ENCODE results near the gene GATAD2B.

GATAD2B gene

DNA sequence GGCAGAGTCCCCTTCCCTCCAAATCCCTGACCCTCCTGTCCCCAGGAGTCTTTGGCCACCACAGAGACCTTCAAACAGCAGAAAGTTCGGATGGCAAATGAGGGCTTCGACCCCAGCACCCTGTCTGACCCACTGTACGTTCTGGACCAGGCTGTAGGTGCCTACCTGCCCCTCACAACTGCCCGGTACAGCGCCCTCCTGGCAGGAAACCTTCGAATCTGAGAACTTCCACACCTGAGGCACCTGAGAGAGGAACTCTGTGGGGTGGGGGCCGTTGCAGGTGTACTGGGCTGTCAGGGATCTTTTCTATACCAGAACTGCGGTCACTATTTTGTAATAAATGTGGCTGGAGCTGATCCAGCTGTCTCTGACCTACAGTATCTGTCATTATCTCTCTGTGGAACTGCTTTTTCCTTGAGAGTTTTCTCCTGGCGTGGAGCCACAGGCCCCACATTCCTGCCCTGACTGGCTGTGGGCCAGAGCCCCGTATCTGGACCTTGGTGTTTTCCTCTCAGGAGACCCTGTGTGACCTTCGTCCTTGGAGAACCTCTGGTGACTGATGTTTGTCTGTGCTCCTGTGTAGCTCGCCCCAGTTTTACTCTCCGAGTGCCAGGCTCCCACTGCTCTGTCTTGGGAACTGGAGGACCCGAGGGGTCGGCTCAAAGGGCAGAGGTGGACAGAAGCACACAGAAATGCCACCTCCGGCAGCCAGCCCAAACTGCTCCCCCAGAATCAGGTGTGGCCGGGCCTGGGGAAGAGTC is 142.8 kb downstream of the GATAD2B start:
- DNase-seq, result no peak
- no peak overlapping the region for H2BK120ac ChIP-seq (ENCODE audit: low read depth, low read length)
- H3K9ac ChIP-seq (ENCODE audit: low read length), result no peak overlapping the region
- no peak overlapping the region for H3K4me2 ChIP-seq (ENCODE audit: low read length)
- no peak overlapping the region for H2AK5ac ChIP-seq (ENCODE audit: low read length)
- no peak overlapping the region for H4K5ac ChIP-seq (ENCODE audit: low read length)
- no peak overlapping the region for H2BK5ac ChIP-seq (ENCODE audit: low read length)
- no peak overlapping the region for H2BK15ac ChIP-seq (replicated peaks; ENCODE audit: low read depth)
- no peak overlapping the region for H4K8ac ChIP-seq (ENCODE audit: low read depth, low read length)
- no peaks in the 10 kb centered on the region for H3K79me2 ChIP-seq (ENCODE audit: control insufficient read depth, insufficient read depth, low read length)
- H3K4ac ChIP-seq (ENCODE audit: low read depth, low read length), result no peak overlapping the region
- no peak overlapping the region for H3K18ac ChIP-seq (ENCODE audit: low read length)
- no peak overlapping the region for H3K23ac ChIP-seq (ENCODE audit: low read length)
- H3K36me3 ChIP-seq (ENCODE audit: control insufficient read depth, insufficient read depth, low read length), result no peaks in the 10 kb centered on the region
- no CpG with 5 or more reads among the region's 17 CpGs for WGBS (ENCODE audit: extremely low coverage, insufficient coverage, low lambda C conversion rate)
- H3K4me3 ChIP-seq (ENCODE audit: low read length), result no peak overlapping the region
- no peaks in the 10 kb centered on the region for H3K27me3 ChIP-seq (ENCODE audit: insufficient read depth, low read length, poor library complexity)
- H3K27ac ChIP-seq (ENCODE audit: low read depth, low read length), result no peak overlapping the region
- H3K79me1 ChIP-seq (ENCODE audit: low read length), result peaks cover 9% of the 10 kb centered on the region
- H3K4me1 ChIP-seq (ENCODE audit: control insufficient read depth, low read depth, low read length), result peaks cover 6% of the 10 kb centered on the region
- H3K56ac ChIP-seq (ENCODE audit: low read length), result no peak overlapping the region

DNA sequence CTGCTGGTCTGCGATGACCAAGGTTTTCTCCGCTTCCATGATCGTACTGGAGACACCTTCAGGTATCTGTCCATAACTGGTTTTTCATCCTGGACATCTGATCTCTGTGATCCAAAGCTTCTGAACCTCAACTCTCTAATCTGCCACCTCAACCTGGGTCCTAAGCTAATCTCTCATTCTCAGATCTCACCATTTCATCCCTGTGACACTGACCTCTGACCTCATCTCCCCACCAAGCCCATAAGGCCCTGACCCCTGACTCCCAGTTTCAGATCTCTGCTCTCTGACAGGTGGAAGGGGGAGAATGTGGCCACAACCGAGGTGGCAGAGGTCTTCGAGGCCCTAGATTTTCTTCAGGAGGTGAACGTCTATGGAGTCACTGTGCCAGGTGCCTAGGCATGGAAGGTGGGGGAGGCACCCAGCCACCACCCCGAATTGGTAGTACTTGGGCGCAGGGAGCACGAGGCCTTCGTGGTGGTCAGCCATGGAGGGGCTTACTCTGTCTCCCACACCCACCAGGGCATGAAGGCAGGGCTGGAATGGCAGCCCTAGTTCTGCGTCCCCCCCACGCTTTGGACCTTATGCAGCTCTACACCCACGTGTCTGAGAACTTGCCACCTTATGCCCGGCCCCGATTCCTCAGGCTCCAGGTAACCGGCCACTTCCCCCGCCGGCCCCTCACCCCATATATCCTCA is 143.8 kb downstream of the GATAD2B start:
- Histone ChIP-seq H2BK120ac (ENCODE audit: low read depth, low read length) (no peak overlapping the region), H3K4me3 (ENCODE audit: low read length) (no peak overlapping the region), H3K56ac (ENCODE audit: low read length) (no peak overlapping the region), H2AK5ac (ENCODE audit: low read length) (no peak overlapping the region), H3K79me1 (ENCODE audit: low read length) (peaks cover 9% of the 10 kb centered on the region), H4K5ac (ENCODE audit: low read length) (no peak overlapping the region), H3K4ac (ENCODE audit: low read depth, low read length) (no peak overlapping the region), H3K27me3 (ENCODE audit: insufficient read depth, low read length, poor library complexity) (no peaks in the 10 kb centered on the region), H3K23ac (ENCODE audit: low read length) (no peak overlapping the region), H3K36me3 (ENCODE audit: control insufficient read depth, insufficient read depth, low read length) (no peaks in the 10 kb centered on the region), H2BK15ac (replicated peaks; ENCODE audit: low read depth) (no peak overlapping the region), H2BK5ac (ENCODE audit: low read length) (no peak overlapping the region), H3K18ac (ENCODE audit: low read length) (no peak overlapping the region), H3K27ac (ENCODE audit: low read depth, low read length) (no peak overlapping the region), H4K8ac (ENCODE audit: low read depth, low read length) (no peak overlapping the region), H3K79me2 (ENCODE audit: control insufficient read depth, insufficient read depth, low read length) (no peaks in the 10 kb centered on the region), H3K4me2 (ENCODE audit: low read length) (no peak overlapping the region), H3K4me1 (ENCODE audit: control insufficient read depth, low read depth, low read length) (peaks cover 6% of the 10 kb centered on the region), H3K9ac (ENCODE audit: low read length) (no peak overlapping the region)
- no CpG with 5 or more reads among the region's 18 CpGs for WGBS (ENCODE audit: extremely low coverage, insufficient coverage, low lambda C conversion rate)
- DNase-seq, result no peak

- Histone ChIP-seq H3K36me3 (ENCODE audit: control insufficient read depth, insufficient read depth, low read length) (no peaks in the 10 kb centered on the region), H3K4me1 (ENCODE audit: control insufficient read depth, low read depth, low read length) (peaks cover 6% of the 10 kb centered on the region)
- no peak for DNase-seq
Measured at GRCh38 chr1:153778051-153778823, 144.5 kb downstream of the GATAD2B start.

GRCh38 chr1:153777648-153778047 is 145.1 kb downstream of the GATAD2B start:
- peaks cover 9% of the 10 kb centered on the region for H3K79me1 ChIP-seq (ENCODE audit: low read length)
- H3K4me1 ChIP-seq (ENCODE audit: control insufficient read depth, low read depth, low read length), result peaks cover 6% of the 10 kb centered on the region
- no peak overlapping the region for H2BK15ac ChIP-seq (replicated peaks; ENCODE audit: low read depth)
- no peak overlapping the region for H3K23ac ChIP-seq (ENCODE audit: low read length)
- no peak overlapping the region for H2BK120ac ChIP-seq (ENCODE audit: low read depth, low read length)
- no CpG with 5 or more reads among the region's 7 CpGs for WGBS (ENCODE audit: extremely low coverage, insufficient coverage, low lambda C conversion rate)
- no peak overlapping the region for H3K4me2 ChIP-seq (ENCODE audit: low read length)
- no peaks in the 10 kb centered on the region for H3K27me3 ChIP-seq (ENCODE audit: insufficient read depth, low read length, poor library complexity)
- H3K36me3 ChIP-seq (ENCODE audit: control insufficient read depth, insufficient read depth, low read length), result peaks cover under 1% of the 10 kb centered on the region
- H4K8ac ChIP-seq (ENCODE audit: low read depth, low read length), result no peak overlapping the region
- no peak overlapping the region for H3K56ac ChIP-seq (ENCODE audit: low read length)
- no peak overlapping the region for H3K27ac ChIP-seq (ENCODE audit: low read depth, low read length)
- no peak overlapping the region for H3K9ac ChIP-seq (ENCODE audit: low read length)
- DNase-seq, result no peak
- no peak overlapping the region for H2BK5ac ChIP-seq (ENCODE audit: low read length)
- no peak overlapping the region for H3K18ac ChIP-seq (ENCODE audit: low read length)
- H3K4me3 ChIP-seq (ENCODE audit: low read length), result no peak overlapping the region
- no peak overlapping the region for H3K4ac ChIP-seq (ENCODE audit: low read depth, low read length)
- H3K79me2 ChIP-seq (ENCODE audit: control insufficient read depth, insufficient read depth, low read length), result no peaks in the 10 kb centered on the region
- no peak overlapping the region for H4K5ac ChIP-seq (ENCODE audit: low read length)
- no peak overlapping the region for H2AK5ac ChIP-seq (ENCODE audit: low read length)

More at GRCh38 chr1:153778051-153778823, 144.5 kb downstream of the GATAD2B start:
- Histone ChIP-seq H3K56ac (ENCODE audit: low read length) (no peak overlapping the region), H3K4ac (ENCODE audit: low read depth, low read length) (no peak overlapping the region), H2BK120ac (ENCODE audit: low read depth, low read length) (no peak overlapping the region), H3K4me3 (ENCODE audit: low read length) (no peak overlapping the region), H3K9ac (ENCODE audit: low read length) (no peak overlapping the region), H2AK5ac (ENCODE audit: low read length) (no peak overlapping the region), H4K5ac (ENCODE audit: low read length) (no peak overlapping the region), H3K79me2 (ENCODE audit: control insufficient read depth, insufficient read depth, low read length) (no peaks in the 10 kb centered on the region), H3K27ac (ENCODE audit: low read depth, low read length) (no peak overlapping the region), H3K79me1 (ENCODE audit: low read length) (peaks cover 9% of the 10 kb centered on the region), H3K18ac (ENCODE audit: low read length) (no peak overlapping the region), H3K27me3 (ENCODE audit: insufficient read depth, low read length, poor library complexity) (no peaks in the 10 kb centered on the region), H4K8ac (ENCODE audit: low read depth, low read length) (no peak overlapping the region), H2BK15ac (replicated peaks; ENCODE audit: low read depth) (no peak overlapping the region), H3K4me2 (ENCODE audit: low read length) (no peak overlapping the region), H2BK5ac (ENCODE audit: low read length) (no peak overlapping the region), H3K23ac (ENCODE audit: low read length) (no peak overlapping the region)
- WGBS (ENCODE audit: extremely low coverage, insufficient coverage, low lambda C conversion rate), result no CpG with 5 or more reads among the region's 22 CpGs

DNA sequence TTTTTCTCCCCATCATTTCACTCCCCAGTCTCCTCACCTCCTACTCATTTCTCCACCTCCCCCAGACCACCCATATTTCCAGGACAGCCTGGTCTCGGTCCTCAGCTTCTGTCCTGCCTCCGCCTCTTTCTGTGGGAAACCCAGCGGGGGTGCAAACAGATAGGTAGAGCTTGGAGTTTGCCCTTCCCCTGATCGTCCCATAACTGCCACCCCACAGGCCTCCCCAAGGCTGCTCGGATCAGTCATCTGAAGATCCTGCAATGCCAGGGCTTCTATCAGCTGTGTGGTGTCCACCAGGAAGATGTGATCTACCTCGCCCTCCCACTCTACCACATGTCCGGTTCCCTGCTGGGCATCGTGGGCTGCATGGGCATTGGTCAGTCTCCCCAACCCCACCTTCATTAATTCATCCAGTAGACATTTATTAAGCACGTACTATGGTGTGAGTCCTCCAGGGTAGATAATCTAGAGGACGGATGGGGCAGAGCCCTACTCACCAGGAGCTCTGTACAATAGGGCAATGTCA is 145.9 kb downstream of the GATAD2B start:
- Histone ChIP-seq H3K23ac (ENCODE audit: low read length) (no peak overlapping the region), H4K8ac (ENCODE audit: low read depth, low read length) (no peak overlapping the region), H3K56ac (ENCODE audit: low read length) (peak overlapping the region; percentile 74), H3K4me3 (ENCODE audit: low read length) (no peak overlapping the region), H3K18ac (ENCODE audit: low read length) (no peak overlapping the region), H2AK5ac (ENCODE audit: low read length) (no peak overlapping the region), H2BK120ac (ENCODE audit: low read depth, low read length) (no peak overlapping the region), H3K79me2 (ENCODE audit: control insufficient read depth, insufficient read depth, low read length) (no peaks in the 10 kb centered on the region), H3K36me3 (ENCODE audit: control insufficient read depth, insufficient read depth, low read length) (peaks cover 6% of the 10 kb centered on the region), H2BK5ac (ENCODE audit: low read length) (no peak overlapping the region), H3K27me3 (ENCODE audit: insufficient read depth, low read length, poor library complexity) (no peaks in the 10 kb centered on the region), H3K27ac (ENCODE audit: low read depth, low read length) (no peak overlapping the region), H3K9ac (ENCODE audit: low read length) (peak overlapping the region; percentile 44), H2BK15ac (replicated peaks; ENCODE audit: low read depth) (no peak overlapping the region), H3K4ac (ENCODE audit: low read depth, low read length) (no peak overlapping the region), H3K79me1 (ENCODE audit: low read length) (peaks cover 9% of the 10 kb centered on the region), H4K5ac (ENCODE audit: low read length) (no peak overlapping the region), H3K4me2 (ENCODE audit: low read length) (no peak overlapping the region), H3K4me1 (ENCODE audit: control insufficient read depth, low read depth, low read length) (peaks cover 6% of the 10 kb centered on the region)
- WGBS (ENCODE audit: extremely low coverage, insufficient coverage, low lambda C conversion rate), result no CpG with 5 or more reads among the region's 10 CpGs
- no peak for DNase-seq

All from mesendoderm (in vitro differentiated cells).